GM21529 (cell line): ENCODE measurements around the gene KPNA3.

Experiments used
- ATAC-seq: cut with Tn5 transposase; IDR thresholded peaks from one replicate; pipeline ENCODE4 v1.9.1; 2021; ENCODE audit not compliant: unreplicated experiment

The KPNA3 gene

DNA sequence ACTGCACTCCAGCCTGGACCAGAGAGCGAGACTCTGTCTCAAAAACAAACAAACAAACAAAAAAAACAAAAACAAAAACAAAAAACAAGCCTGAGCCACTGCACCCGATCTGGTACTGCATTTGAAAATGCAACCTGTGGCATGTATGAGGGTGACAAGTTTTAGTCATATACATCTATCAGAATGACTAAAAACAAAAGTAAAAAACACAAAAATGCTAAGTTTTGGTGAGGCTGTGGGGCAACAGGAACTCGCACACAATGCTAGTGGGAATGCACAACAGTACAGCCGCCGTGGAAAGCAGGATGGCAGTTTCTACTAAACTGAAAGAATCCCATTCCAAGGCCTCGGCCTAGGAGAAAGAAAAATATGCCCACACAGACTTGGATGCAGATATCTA lies 109.0 kb downstream of the KPNA3 start:
- ATAC-seq = peak; percentile 71

DNA sequence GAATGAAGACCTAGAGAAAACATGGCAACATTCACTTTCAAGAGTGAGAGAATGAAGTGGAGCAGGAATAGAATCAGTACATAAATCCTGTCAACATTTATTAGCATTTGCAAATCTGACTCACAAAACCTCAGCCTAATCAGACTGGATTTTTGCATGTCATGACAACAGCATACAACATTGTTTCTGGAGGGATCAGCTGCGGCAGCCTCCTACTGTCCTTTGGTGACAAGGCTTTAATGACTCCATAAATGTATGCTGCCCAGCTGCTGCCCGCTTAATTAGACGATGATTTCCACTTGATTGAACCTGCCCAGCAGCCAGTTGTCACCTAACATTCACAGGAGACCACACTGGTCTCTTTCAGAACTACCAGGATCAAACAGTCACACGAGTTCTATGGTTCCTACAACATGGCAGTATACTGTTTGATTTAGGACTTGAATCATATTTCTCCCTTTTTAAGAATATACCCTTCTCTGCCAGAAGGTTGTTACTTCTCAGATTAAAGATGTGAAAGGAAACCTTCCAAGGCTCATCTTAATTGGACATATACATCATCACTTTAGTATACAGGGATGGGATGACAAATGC lies 110.5 kb downstream of the KPNA3 start:
- no peak for ATAC-seq

DNA sequence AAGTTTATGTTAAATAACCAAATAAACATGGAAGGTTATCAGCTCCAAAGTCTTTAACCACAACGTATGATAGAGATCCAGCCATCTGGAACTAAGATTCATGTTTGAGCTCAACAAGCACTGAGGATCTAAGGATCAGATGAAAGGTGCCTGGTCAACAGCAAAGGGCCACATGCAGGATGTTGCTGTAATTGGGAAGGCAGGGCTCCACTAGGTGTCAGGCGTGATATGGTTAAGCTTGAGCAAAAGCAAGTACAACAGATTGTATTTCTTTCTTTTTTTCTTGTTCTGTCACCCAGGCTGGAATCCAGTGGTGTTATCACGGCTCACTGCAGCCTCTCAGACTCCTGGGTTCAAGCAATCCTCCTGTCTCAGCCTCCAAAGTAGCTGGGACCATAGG lies 113.2 kb downstream of the KPNA3 start:
- no peak for ATAC-seq

DNA sequence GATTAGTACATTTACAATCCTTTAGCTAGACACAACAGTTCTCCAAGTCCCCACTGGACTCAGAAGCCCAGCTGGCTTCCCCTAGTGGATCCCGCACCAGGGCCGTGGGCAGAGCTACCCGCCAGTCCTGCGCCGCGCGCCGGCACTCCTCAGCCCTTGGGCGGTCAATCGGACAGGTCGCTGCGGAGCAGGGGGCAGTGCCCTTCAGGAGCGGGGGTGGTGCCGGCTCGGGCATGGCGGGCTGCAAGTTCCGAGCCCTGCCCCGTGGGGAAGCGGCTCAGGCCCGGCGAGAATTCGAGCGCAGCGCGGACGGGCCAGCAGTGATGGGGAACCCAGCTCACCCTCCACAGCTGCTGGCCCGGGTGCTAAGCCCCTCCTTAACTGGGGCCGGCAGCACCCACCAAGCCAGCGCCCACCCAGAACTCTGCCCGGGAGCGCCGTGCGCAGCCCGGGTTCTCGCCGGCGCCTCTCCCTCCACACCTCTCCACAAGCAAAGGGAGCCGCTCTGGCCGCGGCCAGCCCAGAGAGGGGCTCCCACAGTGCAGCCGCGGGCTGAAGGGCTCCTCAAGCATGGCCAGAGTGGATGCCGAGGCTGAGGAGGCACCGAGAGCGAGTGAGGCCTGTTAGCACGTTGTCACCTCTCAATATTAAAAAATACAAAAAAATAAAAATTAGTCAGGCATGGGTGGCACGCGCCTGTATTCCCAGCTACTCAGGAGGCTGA lies 114.1 kb downstream of the KPNA3 start:
- no peak for ATAC-seq

DNA sequence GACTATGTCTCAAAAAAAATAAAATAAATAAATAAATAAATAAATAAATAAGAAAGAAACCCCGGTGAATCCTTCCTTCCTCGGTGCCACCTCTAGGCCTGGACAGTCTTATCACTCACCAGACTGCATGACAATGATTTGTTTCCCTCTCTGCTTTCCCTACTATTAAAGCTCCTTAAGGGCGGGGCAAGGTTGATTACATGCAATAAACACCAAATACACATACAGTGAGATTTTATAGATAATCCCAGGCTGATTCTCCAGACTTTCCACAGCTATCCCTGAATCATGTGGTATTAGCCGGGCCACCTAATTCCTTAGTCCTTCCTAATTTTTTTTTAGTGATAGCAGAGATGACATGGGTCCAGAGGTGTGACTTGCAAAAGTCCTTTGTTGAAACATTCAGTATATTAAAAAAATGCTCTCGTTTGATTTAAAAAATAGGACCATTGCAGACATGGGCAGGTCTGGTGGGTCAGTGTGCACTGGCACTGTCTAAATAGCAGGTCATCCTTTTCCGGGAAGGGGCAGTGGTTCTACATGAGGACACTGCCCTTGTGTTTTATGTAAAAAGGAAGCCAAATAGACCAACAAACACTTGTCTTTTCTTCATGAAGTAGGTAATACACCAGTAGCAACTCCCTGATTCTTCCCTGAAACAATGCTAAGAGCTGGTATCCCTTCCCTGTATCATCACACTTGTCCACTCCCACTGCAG lies 115.7 kb downstream of the KPNA3 start:
- no peak for ATAC-seq

DNA sequence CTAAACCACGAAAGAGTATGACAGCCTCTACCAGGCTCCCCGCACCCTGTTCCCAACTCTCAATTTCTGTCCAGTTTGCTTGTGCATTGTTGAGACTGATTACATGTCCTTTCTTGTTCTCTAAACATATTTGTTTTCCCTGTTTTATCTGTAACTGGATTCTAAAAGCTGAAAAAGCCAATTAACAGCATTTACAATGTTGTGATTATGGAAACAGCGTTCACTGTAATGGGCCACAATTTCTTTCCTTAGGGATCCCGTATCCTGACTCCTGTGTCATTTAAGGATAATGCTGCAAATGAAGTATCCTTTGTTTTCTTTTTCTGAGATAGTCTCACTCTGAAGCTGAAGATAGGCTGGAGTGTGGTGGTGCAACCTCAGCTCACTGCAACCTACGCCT lies 121.7 kb downstream of the KPNA3 start:
- ATAC-seq = no peak

DNA sequence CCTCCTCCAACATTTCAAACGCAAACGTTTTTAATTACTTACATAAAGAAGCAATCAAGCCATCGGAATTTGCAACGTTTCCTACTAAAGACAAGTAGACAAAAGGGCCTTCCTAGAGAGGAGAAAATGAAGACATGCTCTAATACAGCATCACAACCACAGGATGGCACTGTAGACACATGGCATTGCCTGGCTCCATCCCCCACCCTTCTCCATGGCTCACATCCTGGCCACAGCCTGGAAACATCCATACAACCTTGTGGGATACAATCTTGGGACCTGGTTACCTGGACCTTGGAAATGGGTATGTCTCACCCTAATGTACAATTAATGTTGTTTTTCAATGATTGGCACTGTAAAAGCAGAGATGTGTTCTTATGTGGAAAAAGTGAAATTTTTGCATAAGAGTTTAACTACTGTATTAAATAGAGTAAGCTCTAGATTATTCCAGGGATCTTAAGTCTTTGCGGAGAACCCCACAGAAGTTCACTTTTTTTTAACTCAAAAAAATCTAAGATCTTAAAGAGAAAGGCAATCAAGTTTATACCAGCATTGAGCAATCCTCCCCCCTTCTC lies 122.7 kb downstream of the KPNA3 start:
- ATAC-seq = peak; percentile 64

DNA sequence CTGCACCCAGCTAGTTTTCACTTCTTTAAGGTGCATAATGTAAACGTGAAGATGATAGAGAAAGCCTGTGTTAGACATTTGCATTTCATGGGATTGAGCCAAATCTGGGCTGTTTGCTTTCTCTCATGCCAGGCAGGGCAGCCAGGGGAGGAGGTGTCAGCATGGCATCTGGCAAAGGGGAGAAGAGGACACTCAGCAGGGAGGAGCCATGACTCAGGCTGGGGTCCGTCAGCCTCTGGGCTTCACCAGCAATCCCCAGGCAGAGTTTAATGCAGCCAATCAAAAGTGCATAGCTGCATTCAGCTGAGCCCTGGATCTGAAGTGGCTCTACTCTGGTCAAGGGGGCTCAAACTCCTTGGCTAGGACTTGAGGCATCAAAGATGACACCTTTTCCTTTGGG lies 124.7 kb downstream of the KPNA3 start:
- no peak for ATAC-seq

DNA sequence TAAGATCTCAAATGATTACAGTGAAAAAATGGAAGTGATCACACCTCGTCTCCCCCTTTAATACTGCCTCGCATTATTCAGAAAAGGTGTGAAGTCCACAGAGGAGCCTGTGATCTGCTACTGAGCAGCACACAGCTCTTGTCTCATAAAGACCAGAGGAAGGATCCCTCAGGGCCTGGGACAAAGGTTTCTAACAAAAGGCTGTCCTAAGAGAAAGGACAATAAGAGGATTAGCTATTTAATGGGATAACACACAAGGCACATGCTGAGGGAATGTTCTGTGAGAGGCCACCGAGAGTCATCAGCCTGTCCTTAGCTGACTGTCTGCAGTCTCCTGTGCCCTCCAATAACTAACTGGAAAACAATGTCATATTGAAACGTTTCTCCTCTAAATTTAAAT lies 127.9 kb downstream of the KPNA3 start:
- ATAC-seq = no peak

DNA sequence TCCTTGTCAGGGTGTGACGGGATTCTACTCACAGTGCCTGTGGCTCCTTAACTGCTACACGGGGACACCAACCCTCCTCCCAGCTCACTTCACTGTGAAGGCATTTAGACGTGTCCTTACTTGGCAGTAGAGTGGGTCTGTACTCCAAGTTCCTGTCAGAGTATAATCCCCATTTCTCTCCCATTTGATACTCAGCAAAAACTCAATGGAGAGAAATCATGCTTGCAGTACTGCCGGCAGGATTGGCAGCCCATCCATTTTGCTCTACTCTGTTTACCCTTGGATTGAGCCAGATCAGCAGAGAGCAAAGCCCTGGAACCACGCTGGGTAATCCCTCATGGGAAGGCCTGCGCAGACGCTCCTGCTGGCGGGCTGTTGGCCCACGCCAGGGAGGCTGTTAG lies 135.2 kb downstream of the KPNA3 start:
- ATAC-seq = no peak

DNA sequence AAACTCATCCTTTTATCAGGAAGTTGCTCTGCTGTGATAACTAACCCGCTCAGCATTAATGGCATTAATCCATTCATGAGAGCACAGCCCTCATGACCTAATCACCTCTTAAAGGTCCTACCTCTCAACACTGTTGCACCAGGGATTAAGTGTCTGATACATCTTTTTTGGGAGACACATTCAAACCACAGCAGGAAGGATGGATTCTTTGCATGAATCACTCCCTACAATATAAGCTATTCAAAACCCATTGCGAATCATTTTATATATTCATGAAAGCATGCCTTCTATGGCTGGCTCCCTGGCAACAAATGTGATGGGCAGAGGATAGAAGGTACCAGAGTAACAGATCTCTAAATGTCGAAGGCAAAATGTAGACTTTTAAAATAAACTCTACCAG lies 136.6 kb downstream of the KPNA3 start:
- no peak for ATAC-seq

DNA sequence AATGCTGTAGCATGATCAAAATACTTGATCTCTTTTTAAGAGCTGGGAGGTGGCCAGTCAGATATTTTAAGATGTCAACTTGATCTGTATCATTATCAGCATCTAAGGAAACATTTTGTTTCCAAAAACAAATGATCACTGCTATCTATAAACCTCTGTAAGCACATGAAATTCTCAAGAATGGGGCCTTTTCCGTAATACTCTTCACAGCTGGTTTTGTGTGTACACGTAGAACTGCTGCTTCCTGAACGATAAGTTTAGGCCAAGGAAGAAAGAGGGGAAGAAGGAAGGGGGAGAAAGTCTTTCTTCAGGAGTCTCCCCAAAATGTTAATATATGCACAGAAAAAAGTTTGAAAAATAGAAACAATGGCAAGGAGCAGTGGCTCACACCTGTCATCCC lies 138.5 kb downstream of the KPNA3 start:
- no peak for ATAC-seq

DNA sequence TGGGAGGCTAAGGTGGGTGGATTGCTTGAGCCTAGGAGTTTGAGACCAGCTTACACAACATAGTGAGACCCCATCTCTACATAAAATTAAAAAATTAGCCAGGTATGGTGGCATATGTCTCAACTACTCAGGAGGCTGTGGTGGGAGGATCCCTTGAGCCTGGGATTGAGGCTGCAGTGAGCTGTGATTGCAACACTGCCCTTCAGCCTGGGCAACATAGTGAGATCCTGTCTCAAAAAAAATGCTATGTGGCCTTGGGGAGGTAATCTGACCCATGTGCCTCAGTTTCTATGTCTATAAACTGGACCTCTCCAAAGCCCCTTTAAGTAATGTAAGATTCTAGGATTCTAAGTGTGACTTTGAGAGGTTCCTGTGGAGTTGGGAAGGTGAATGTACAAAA lies 139.0 kb downstream of the KPNA3 start:
- ATAC-seq = no peak

DNA sequence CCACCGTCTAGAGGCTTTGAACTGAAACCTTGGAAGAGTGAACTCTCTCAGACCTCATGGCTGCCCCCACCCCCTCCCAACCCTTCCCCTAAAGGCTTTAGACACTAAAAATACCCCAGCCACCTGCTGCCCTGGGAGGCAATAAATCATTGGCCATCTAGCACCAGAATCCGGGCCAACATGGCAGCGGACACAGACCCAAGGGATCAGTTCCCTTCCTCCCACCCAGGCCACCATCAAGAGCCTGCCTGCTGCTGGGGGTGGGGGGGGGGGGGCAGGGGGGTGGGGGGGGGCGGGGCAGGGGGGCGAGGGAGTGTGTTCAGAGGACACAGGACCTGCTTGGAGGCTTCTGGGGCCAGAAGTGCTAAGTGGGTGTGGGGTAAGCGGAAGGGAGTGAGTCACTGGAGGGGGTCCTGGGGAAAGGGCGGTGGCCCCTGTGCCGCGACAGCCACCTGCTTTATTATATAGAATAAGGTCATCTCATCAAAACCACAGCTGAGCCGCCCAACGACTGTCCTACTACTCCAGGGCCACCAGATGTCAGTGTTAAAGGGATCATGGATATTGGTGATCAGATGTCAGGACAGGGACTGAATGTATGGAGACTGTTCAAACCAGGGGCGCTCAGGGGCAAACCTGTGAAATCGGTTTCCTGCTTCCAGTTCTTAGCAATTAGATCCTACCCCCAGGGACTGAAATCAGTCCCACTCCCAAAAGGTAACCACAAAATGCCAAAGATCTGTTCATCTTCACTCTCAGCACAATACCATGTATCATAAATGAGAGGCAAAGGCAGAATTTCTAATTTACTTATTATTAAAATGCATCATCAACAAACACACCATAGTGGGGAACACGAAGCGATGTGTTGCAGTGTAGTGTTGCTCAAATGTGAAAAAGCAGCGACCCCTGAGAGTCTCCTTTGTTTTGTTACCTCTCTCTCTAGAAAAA lies 139.9 kb downstream of the KPNA3 start:
- no peak for ATAC-seq

DNA sequence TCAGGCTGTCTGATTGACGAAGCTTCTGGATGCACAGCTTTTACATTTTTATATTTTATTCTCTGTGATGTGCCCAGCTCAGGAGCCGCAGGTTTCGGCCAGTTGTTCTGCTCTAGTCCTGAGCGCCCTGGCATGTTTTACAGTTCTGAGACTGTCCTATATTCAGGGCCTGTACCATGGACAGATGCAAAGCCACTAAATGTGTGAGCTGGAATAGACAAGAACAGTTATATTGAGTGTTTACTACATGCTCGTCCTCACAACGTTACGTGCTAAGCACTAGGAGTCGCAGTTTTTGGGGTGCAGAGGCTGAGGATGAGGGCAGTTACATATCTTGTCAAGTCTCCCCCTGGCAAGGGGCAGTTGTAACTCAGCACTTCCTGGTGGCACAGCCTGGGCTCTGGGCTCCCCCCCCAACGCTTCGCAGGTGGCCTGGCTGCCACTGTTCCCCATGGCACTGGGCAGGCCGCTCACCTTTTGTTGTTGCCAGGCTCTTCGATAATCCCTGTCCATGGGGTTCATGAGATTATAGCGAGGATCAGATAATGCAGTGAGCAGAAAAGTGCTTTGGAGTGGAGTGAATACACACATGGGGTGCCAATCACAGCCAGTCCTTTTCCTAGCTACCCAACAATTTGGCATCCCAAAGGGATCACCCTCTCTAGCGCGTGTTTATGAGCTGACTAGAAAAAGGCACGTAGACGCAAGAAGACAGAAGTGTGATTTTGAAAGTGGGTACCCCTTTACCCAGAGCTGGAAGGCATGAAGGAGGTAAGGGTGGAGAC lies 140.7 kb downstream of the KPNA3 start:
- ATAC-seq = no peak

DNA sequence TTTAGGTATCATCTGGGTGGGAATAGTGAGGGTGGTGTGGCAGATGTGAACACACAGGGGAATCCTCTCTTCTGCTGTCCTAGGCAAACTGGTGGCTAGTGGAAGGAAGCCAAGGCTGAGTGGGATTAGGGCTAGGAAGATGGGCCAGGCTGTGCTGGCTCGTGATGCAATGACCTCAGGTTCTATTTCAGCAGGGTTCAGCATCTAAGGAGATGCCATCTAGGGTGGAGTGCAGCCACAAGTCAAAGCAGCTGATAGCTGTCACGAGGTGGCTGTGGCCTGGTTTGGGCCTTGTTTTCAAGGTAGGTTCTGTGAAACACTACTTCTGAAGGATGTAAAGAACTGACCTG lies 142.5 kb downstream of the KPNA3 start:
- ATAC-seq = no peak
